HEK293T (cell line): Measurements from ENCODE around the gene TBC1D12.
"Not testable (repeated sequence)": the region's sequence is repeated elsewhere in the genome, so short reads cannot be mapped to it uniquely, and the experiment has no call there.

Experiments used
- ARNT ChIP-seq: fragments of 450-650 bp; IDR thresholded peaks from 2 replicates; pipeline ENCODE4 v1.6.1; 2017; ENCODE audit warnings: mild to moderate bottlenecking
- BHLHE40 ChIP-seq: fragments of 450-650 bp; IDR thresholded peaks from 2 replicates; pipeline ENCODE4 v1.6.1; 2016; ENCODE audit warnings: mild to moderate bottlenecking, moderate library complexity, borderline replicate concordance
- CTBP1 ChIP-seq: fragments of 450-650 bp; IDR thresholded peaks from 2 replicates; pipeline ENCODE4 v1.6.1; 2016; ENCODE audit warnings: borderline replicate concordance
- ELF4 ChIP-seq: fragments of 450-650 bp; IDR thresholded peaks from 2 replicates; pipeline ENCODE4 v1.6.1; 2017; ENCODE audit warnings: antibody characterized with exemption
- FOXK2 ChIP-seq: fragments of 450-650 bp; IDR thresholded peaks from 2 replicates; pipeline ENCODE4 v1.6.1; 2016; ENCODE audit warnings: mild to moderate bottlenecking
- FOXM1 ChIP-seq: fragments of 450-650 bp; IDR thresholded peaks from 2 replicates; pipeline ENCODE4 v1.6.1; 2017; ENCODE audit warnings: mild to moderate bottlenecking, borderline replicate concordance
- LEF1 ChIP-seq: fragments of 450-650 bp; IDR thresholded peaks from 2 replicates; pipeline ENCODE4 v1.6.1; 2017; ENCODE audit warnings: mild to moderate bottlenecking, borderline replicate concordance
- NFRKB ChIP-seq: fragments of 450-650 bp; IDR thresholded peaks from 2 replicates; pipeline ENCODE4 v1.6.1; 2016; ENCODE audit warnings: mild to moderate bottlenecking, moderate library complexity
- PKNOX1 ChIP-seq: fragments of 450-650 bp; IDR thresholded peaks from 2 replicates; pipeline ENCODE4 v1.6.1; 2016
- SP1 ChIP-seq: fragments of 450-650 bp; IDR thresholded peaks from 2 replicates; pipeline ENCODE4 v1.6.1; 2017
- SUZ12 ChIP-seq: fragments of 450-650 bp; IDR thresholded peaks from 2 replicates; pipeline ENCODE4 v1.6.1; 2016; ENCODE audit warnings: mild to moderate bottlenecking
- ZNF384 ChIP-seq: fragments of 450-650 bp; IDR thresholded peaks from 2 replicates; pipeline ENCODE4 v1.6.1; 2016

- TF ChIP-seq ELF4, LEF1, FOXM1, BHLHE40, SP1, SUZ12, NFRKB, FOXK2, PKNOX1, CTBP1, ZNF384, ARNT: not testable (repeated sequence)
Measured at GRCh38 chr10:94542282-94542681, 139.9 kb downstream of the TBC1D12 start.
